ENCODE results near the gene B3GALT4.
"Not testable (repeated sequence)": the region's sequence is repeated elsewhere in the genome, so short reads cannot be mapped to it uniquely, and the experiment has no call there.

Gene B3GALT4

GRCh38 chr6:33272275-33273128 lies 4.4 kb upstream of the B3GALT4 start:
- no peak for DNase-seq (ENCODE audit: low read depth)

DNA sequence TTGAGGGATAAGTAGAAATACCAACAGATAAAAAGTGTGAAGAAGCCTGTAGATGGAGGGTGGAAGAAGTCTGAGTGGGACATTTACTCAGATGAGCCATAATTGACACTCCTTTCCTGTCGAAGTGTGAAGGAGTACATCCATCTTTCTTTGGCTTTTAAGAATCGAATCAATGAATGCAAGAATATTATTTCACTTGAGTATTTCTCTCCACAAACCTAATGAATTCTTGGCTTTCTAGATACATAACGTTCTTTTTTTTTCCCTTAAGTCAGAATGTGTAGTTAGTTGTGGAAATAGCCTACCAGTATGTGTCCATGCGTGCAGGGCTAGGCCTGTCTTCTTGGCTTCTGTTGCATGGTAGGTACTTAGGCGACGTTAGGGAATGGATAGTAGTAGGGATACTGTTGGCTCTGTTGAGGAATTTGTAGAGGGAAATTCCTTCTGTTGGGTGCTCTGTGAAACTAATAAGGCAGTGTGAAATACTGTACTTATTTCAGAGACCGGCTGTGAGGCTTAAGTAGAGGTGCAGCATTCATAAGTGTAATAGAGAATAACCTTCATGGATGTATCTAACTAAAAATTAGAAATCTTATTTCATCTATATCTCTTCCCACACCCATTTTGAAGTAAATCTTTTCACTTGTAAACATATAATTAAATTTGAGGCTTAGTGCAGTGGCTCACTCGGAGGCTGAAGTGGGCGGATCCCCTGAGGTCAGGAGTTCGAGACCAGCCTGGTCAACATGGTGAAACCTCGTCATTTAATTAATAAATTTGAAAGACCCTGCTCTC lies 3.6 kb upstream of the B3GALT4 start:
- DNase-seq (ENCODE audit: low read depth): no peak

DNA sequence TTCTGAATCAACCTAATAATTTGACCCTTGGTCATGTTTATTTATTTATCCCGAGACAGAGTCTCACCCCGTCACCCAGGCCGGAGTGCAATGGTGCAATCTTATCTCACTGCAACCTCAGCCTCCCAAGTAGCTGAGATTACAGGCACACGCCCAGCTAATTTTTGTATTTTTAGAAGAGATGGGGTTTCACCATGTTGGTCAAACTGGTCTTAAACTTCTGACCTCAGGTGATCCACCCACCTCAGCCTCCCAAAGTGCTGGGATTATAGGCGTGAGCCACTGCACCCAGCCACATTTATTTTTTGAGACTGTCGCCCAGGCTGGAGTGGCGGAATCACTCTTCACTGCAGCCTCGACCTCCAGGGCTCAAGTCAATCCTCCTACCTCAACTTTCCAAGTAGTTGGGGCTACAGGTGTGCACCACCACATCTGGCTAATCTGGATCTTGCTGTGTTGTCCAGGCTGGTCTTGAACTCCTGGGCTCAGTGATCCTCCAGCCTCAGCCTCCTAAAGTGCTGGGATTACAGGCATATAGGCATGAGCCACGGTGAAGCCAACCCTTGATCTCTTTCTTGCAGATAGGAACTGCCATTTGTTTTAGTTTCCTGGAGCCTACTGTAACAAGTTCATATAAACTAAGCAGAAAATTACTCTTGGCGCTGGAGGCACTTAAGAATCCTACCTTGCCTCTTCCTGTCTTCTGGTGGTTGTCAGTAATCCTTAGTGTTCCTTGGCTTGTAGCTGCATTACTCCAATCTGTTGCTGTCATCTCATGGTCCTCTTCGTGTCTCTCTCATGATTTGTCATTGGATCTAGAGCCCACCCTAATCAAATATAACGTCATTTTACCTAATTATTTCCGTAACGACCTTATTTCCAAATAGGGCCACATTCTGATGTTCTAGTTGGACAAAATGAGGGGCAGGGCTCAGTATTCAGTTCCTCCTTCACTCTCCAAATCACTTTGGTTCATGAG lies 2.7 kb upstream of the B3GALT4 start:
- no peak for DNase-seq (ENCODE audit: low read depth)

GRCh38 chr6:33275795-33276580 lies 935 bp upstream of the B3GALT4 start:
- DNase-seq (ENCODE audit: low read depth): not testable (repeated sequence)

DNA sequence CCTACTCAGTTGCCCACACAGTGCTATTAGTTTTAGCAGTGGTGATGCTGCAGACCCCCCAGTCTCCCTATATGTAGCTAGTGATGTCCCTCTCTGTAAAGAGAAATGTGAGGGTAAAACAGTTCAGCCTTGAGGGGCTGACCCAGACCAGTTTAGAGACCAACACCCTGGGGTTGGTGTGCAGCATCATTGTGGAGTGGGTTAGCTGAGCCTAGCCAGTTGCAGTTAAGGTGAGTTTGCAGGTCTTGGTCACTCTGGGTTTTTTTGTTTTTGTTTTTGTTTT lies 401 bp upstream of the B3GALT4 start:
- DNase-seq (ENCODE audit: low read depth): no peak

DNA sequence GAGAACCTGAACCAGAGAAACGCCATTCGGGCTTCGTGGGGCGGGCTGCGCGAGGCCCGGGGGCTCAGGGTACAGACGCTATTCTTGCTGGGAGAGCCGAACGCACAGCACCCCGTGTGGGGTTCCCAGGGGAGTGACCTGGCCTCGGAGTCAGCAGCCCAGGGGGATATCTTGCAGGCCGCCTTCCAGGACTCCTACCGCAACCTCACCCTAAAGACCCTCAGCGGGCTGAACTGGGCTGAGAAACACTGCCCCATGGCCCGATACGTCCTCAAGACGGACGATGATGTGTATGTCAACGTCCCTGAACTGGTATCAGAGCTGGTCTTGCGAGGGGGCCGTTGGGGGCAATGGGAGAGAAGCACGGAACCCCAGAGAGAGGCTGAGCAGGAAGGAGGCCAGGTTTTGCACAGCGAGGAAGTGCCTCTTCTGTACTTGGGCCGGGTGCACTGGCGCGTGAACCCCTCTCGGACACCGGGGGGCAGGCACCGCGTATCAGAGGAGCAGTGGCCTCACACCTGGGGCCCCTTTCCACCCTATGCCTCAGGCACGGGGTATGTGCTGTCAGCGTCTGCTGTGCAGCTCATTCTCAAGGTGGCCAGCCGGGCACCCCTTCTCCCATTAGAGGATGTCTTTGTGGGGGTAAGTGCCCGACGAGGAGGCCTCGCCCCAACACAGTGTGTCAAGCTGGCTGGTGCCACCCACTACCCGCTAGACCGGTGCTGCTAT lies 904 bp downstream of the B3GALT4 start:
- DNase-seq (ENCODE audit: low read depth): no peak

DNA sequence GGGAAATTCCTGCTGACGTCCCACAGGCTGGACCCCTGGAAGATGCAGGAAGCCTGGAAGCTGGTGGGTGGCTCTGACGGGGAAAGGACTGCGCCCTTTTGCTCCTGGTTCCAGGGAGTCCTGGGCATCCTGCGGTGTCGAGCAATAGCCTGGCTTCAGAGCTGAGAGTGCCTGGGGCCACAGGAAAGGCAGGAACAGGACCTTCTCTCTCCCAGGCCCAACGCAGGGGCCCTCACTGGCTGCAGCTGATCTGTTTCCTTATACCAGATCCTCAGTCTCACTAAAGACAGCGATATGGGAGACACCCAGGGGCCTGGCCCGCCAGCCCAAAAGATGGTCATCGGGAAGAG lies 1.4 kb downstream of the B3GALT4 start:
- no peak for DNase-seq (ENCODE audit: low read depth)

DNA sequence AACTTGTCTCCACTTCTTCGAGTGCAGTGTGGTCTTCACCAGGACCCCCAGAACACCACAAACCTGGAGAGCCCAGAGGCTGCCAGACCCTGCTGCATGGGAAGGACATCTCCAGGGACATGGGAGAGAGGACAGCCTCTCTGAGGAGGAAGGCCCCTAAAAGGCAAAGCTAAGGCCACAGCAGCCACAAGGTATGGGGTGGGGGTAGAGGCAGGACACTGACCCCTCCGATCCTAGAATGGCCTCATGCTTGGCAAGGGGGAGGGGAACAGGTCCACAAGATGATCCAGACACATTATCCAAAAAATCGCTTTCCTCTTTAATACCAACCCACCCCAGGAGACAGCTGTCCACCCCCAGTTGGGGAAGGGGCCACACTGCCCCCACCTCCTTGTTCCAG lies 1.9 kb downstream of the B3GALT4 start:
- no peak for DNase-seq (ENCODE audit: low read depth)

DNA sequence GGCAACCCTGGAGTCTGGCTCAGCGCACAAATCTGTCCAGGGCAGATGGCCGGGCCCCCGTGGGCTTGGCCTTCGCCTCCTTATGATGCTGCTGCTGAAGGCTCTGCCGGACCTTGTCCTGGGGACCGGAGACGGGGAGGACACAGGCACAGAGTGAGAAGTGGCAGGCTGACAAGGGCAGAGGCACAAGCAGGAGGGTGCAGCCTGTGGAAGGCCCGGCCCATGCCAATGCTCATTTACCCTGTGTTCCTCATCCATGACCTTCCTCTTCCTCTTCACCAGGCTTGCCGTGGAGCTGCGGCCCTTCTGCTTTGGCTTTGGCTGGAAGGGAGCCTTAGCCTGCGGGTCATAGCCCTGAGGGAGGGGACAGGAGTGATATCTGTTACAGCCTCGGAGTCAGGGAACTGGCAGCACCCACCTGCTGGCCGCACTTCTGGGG lies 2.4 kb downstream of the B3GALT4 start:
- no peak for DNase-seq (ENCODE audit: low read depth)

DNA sequence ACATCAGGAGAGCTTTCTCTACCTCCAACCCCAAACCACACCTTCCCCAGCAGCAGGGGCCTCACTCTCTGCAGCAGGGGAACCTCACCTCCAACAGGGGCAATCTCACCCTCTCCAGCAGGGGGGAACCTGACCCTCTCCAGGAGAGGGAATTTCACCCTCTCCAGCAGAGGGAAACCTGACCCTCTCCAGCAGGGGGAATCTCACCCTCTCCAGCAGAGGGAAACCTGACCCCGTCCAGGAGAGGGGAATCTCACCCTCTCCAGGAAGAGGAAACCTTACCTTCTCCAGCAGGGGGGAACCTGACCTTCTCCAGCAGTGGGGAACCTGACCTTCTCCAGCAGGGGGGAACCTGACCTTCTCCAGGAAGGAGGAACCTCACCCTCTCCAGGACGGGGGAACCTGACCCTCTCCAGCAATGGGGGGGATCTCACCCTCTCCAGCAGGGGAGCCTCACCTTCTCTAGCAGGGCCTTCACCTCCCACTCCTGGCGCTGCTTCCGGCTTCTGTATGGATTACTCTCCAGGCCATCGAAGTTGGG lies 3.1 kb downstream of the B3GALT4 start:
- DNase-seq (ENCODE audit: low read depth): no peak

DNA sequence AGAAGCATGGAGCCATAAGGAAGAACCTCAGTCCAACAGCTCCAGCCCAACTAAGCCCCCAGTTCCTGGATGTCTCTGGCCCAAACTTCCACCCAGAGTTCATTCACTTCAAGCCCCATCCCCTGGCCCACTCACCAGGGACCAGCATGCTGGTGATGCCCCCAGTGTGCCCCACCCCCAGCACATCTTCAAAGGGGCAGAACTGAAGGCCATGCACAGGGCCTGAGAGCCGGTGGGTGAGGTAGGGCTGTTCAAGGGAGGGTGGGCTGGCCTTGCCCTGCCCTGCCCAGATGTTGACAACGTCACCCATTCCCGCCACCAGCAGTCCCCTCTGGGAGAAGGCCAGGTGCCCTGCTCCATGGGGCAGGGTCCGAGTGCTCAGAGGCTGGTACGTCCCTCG lies 3.6 kb downstream of the B3GALT4 start:
- DNase-seq (ENCODE audit: low read depth): no peak

GRCh38 chr6:33285214-33285613 lies 8.3 kb downstream of the B3GALT4 start:
- not testable (repeated sequence) for DNase-seq (ENCODE audit: low read depth)

GRCh38 chr6:33286946-33287914 lies 10.3 kb downstream of the B3GALT4 start:
- no peak for DNase-seq (ENCODE audit: low read depth)

DNA sequence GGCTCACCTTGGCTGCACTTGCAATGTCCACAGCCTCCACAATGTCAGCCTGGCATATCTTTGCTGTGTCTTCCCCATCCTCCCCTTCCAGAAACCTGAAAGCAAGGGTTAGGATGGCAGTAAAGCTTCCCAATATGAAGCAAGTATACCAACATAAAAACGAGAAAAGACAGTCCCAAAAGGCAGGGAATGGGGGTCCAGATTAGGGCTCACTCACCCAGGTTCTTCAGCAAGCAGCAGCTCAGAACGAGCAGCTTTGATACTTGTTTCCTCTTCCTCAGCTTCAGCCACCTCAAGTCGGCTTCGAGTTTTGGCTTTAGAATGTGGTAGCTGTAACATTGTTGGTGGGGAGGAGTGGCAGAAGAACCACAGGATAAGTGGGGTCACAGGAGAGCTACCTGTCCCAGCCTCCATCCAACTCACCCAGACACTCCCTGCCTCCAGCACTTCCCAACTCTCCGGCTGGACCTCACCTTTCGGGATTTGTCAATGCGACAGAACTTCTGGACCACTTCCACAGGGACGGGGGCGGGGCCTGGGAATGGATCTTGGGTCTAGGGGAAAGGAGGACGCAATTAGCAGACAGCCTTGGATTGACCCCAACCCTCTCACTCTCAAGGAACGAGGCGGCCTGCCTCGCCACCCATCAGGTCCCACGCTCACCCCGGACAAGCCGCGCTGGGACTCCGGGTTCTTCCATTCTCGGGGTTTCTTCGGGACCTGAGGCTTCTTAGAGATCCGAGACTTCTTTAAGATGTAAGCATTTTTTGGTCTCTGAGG lies 11.4 kb downstream of the B3GALT4 start:
- DNase-seq (ENCODE audit: low read depth): no peak

- DNase-seq (ENCODE audit: low read depth): peak; percentile 65
Measured at GRCh38 chr6:33288921-33289783, 12.2 kb downstream of the B3GALT4 start, which contains the start of the genes PFDN6 and WDR46. TSS of gene PFDN6 (plus strand) at chr6:33289601. CDS start at chr6:33289857, 256 bp downstream. TSS of gene WDR46 (minus strand) at chr6:33289239. CDS start at chr6:33289170, 69 bp downstream.

GRCh38 chr6:33289784-33290315 lies 12.9 kb downstream of the B3GALT4 start:
- no peak for DNase-seq (ENCODE audit: low read depth)

DNA sequence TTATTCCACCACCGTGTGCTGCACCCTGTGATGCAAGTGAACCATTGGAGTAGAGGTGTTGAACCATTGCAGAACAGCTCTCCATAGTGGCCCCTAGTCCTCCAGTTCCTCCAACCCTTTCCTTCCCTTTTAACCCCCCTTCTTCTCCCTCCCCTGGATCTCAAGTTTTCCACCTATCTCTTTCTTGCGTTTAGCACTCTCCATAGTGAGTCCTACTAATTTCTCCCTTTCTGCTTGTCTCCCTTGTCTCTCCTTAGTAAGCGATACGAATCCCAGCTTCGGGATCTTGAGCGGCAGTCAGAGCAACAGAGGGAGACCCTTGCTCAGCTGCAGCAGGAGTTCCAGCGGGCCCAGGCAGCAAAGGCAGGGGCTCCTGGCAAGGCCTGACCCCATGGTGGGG lies 13.5 kb downstream of the B3GALT4 start:
- DNase-seq (ENCODE audit: low read depth): no peak
